Osteoblast (primary cell): ENCODE measurements around the gene MYO5B. TPM values are rescaled to one million over a fixed set of nuclear protein-coding genes. Genes with fewer than 3 reads are reported as not detected.

Experiments
- DNase-seq: peaks from one replicate; pipeline ENCODE4 v3.0.0; 2011; ENCODE audit warnings: low spot score, mixed read lengths; ENCODE audit not compliant: insufficient read length; ENCODE audit errors: missing footprints
- H2AFZ ChIP-seq: 2 replicates; pipeline ENCODE4 v1.6.0; 2011; ENCODE audit warnings: mild to moderate bottlenecking, low read length
- H3K27ac ChIP-seq: 2 replicates; pipeline ENCODE4 v1.5.1; 2011; ENCODE audit warnings: mild to moderate bottlenecking, low read depth, low read length, moderate library complexity
- H3K27me3 ChIP-seq: 2 replicates; pipeline ENCODE4 v1.6.0; 2012; ENCODE audit warnings: mild to moderate bottlenecking, control low read depth, inconsistent platforms, low read length, moderate library complexity; ENCODE audit not compliant: insufficient read depth
- H3K36me3 ChIP-seq: 2 replicates; pipeline ENCODE4 v1.5.1; 2011; ENCODE audit warnings: mild to moderate bottlenecking, low read length, control low read depth, moderate library complexity; ENCODE audit not compliant: insufficient read depth
- H3K4me1 ChIP-seq: 2 replicates; pipeline ENCODE4 v1.5.1; 2011; ENCODE audit warnings: mild to moderate bottlenecking, low read length, control low read depth, moderate library complexity; ENCODE audit not compliant: insufficient read depth
- H3K4me2 ChIP-seq: 2 replicates; pipeline ENCODE4 v1.6.0; 2011; ENCODE audit warnings: mild to moderate bottlenecking, low read length; ENCODE audit not compliant: insufficient read depth
- H3K4me3 ChIP-seq: fragments of 200-600 bp; sonication (generic); 3 replicates; pipeline ENCODE4 v1.5.1; 2012; ENCODE audit warnings: mild to moderate bottlenecking, low read length, inconsistent platforms; ENCODE audit not compliant: insufficient read depth
- H3K79me2 ChIP-seq: 2 replicates; pipeline ENCODE4 v1.6.0; 2012; ENCODE audit warnings: mild to moderate bottlenecking, low read length, control low read depth, inconsistent platforms; ENCODE audit not compliant: insufficient read depth
- H3K9me3 ChIP-seq: 2 replicates; pipeline ENCODE4 v1.5.1; 2011; ENCODE audit warnings: low read depth, low read length, control low read depth
- H4K20me1 ChIP-seq: 2 replicates; pipeline ENCODE4 v1.6.0; 2012; ENCODE audit warnings: mild to moderate bottlenecking, low read length, control low read depth; ENCODE audit not compliant: insufficient read depth
- CTCF ChIP-seq: IDR thresholded peaks from 2 replicates; pipeline ENCODE4 v1.5.1; 2011; ENCODE audit warnings: mild to moderate bottlenecking, low read depth, low read length, moderate library complexity; ENCODE audit errors: extremely low read depth
- total RNA-seq: library from RNA; depleted of rRNA; stranded (reverse); fragments of >200 nt; gene quantifications from 2 replicates; pipeline ENCODE4 v1.2.3, GENCODE V29; 2012

Gene MYO5B
- total RNA-seq, 1 donor = 0.36 TPM

DNA sequence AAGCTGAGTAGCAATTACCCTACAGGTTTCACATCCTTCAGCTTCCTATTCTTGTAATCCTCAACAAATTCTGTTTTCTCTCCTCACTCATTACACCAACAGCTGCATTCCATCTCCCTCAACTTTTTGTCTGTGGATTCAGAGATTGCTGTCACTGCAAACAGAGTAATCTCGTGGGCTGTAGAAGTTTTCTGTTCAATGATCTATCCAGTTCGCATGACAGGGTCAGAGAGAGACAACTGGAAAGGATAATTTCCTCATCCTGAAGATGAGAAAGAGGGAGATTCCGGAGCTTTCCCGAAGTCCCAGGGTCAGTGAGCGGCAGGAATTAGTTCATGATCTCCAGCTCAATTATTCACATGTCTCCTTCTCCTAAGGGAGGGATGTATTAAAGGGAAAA, 75.7 kb downstream of the MYO5B start:
- Histone ChIP-seq H3K27ac (no peak overlapping the region), H3K9me3 (no peaks in the 10 kb centered on the region), H3K4me1 (no peaks in the 10 kb centered on the region), H3K36me3 (no peaks in the 10 kb centered on the region), H3K79me2 (no peaks in the 10 kb centered on the region), H4K20me1 (no peaks in the 10 kb centered on the region), H3K4me3 (no peak overlapping the region), H3K4me2 (no peak overlapping the region), H3K27me3 (peaks cover 2% of the 10 kb centered on the region), H2AFZ (no peak overlapping the region)
- no peak for DNase-seq
- no peak for TF ChIP-seq CTCF

DNA sequence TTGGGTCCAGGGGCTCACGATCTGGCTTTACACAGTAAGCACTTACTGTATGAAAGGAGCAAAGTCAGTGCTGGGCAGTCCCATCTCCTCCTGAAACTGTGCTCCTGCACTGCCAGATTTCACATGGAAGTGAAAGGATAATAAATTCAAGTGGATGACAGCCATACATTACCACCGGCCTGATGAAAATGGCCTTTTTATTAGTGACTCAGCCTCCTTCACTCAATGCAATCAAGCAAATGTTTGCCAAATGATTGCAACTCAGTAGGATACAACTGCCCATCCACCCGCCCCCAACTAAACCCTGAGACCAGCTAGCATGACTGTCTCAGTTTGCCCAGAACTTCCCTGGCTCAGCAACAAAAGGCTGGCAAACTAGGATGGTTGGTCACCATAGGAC, 77.1 kb downstream of the MYO5B start:
- Histone ChIP-seq H3K79me2 (no peaks in the 10 kb centered on the region), H2AFZ (no peak overlapping the region), H4K20me1 (no peaks in the 10 kb centered on the region), H3K36me3 (no peaks in the 10 kb centered on the region), H3K9me3 (no peaks in the 10 kb centered on the region), H3K27ac (no peak overlapping the region), H3K4me2 (no peak overlapping the region), H3K27me3 (peaks cover 5% of the 10 kb centered on the region), H3K4me3 (no peak overlapping the region), H3K4me1 (no peaks in the 10 kb centered on the region)
- no peak for DNase-seq
- no peak for TF ChIP-seq CTCF

- Histone ChIP-seq H2AFZ (no peak overlapping the region), H3K79me2 (no peaks in the 10 kb centered on the region), H3K27ac (no peak overlapping the region), H4K20me1 (no peaks in the 10 kb centered on the region), H3K9me3 (no peaks in the 10 kb centered on the region), H3K4me1 (no peaks in the 10 kb centered on the region), H3K36me3 (no peaks in the 10 kb centered on the region), H3K27me3 (peaks cover 5% of the 10 kb centered on the region), H3K4me3 (no peak overlapping the region), H3K4me2 (no peak overlapping the region)
- no peak for TF ChIP-seq CTCF
- no peak for DNase-seq
These were observed 79.9 kb downstream of the MYO5B start for GRCh38 chr18:50115095-50115494.

DNA sequence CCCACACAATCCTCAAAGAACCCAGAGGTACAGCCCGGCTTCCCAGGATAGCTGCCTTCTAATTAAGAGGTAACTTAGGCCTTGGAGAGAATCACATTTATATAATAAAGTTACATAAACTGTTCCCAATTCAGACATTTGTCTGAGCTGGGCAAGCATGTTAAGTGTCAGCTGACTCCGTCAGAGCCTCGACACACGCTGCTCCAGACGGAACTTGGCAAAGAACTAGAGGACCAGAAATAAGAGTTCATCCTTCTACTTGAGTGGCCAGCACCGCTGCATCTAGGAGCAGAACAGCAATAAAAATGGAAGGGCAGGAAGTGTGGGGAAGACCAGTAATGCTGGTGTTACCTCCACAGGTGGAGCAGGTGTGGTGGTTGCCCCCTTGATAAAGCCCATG, 80.5 kb downstream of the MYO5B start:
- H3K27ac ChIP-seq = no peak overlapping the region
- H4K20me1 ChIP-seq = no peaks in the 10 kb centered on the region
- H2AFZ ChIP-seq = no peak overlapping the region
- no peak for DNase-seq
- H3K9me3 ChIP-seq = no peaks in the 10 kb centered on the region
- H3K36me3 ChIP-seq = no peaks in the 10 kb centered on the region
- H3K79me2 ChIP-seq = no peaks in the 10 kb centered on the region
- no peak for TF ChIP-seq CTCF
- H3K27me3 ChIP-seq = peaks cover 5% of the 10 kb centered on the region
- H3K4me3 ChIP-seq = no peak overlapping the region
- H3K4me2 ChIP-seq = no peak overlapping the region
- no peaks in the 10 kb centered on the region for H3K4me1 ChIP-seq
